Measurements from ENCODE around the gene KNOP1.

DNA sequence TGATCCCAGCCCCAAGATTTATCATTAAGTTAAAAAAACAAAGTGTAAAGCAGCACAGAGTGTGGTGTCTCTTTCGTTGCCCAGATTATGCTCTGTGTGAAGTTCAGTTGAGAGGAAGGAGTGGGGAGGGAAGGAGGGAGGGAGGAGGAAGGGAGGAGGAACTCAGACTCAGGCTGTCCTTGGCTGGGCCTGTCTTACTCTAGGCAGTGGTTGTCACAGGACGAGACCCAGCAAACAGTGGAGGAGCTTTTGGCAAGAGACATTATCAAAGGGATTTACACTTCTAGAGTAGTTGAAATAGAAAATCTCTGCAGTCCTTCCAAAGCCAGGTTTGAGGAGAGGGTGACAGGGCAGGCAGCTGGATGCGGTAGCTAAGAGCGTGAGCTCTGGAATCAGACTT lies 27.8 kb downstream of the KNOP1 start:
- TF ChIP-seq CTCF (conservative IDR thresholded peaks at IDR 0.05; ENCODE audit: low read length) = no peak
- no peak for TF ChIP-seq EZH2phosphoT487 (IDR thresholded peaks at IDR 0.05; ENCODE audit: borderline replicate concordance)
